IPS-18a (cell line): ENCODE data around the gene GLDN.

ENCODE experiments used
- H3K27ac ChIP-seq: one replicate; pipeline ENCODE4 v1.5.1; 2013; ENCODE audit warnings: low read length
- H3K27me3 ChIP-seq: one replicate; pipeline ENCODE4 v1.6.1; 2013; ENCODE audit warnings: mild to moderate bottlenecking, low read length; ENCODE audit not compliant: control insufficient read depth, insufficient read depth
- H3K36me3 ChIP-seq: one replicate; pipeline ENCODE4 v1.6.1; 2013; ENCODE audit warnings: low read depth, low read length; ENCODE audit not compliant: control insufficient read depth
- H3K4me1 ChIP-seq: one replicate; pipeline ENCODE4 v1.6.1; 2013; ENCODE audit warnings: low read depth, low read length; ENCODE audit not compliant: control insufficient read depth
- H3K4me3 ChIP-seq: one replicate; pipeline ENCODE4 v1.5.1; 2013; ENCODE audit warnings: low read length
- H3K9ac ChIP-seq: one replicate; pipeline ENCODE4 v1.6.1; 2013; ENCODE audit warnings: mild to moderate bottlenecking, low read length, moderate library complexity
- H3K9me3 ChIP-seq: one replicate; pipeline ENCODE4 v1.6.1; 2013; ENCODE audit warnings: low read depth, low read length; ENCODE audit not compliant: control insufficient read depth

Gene GLDN

DNA sequence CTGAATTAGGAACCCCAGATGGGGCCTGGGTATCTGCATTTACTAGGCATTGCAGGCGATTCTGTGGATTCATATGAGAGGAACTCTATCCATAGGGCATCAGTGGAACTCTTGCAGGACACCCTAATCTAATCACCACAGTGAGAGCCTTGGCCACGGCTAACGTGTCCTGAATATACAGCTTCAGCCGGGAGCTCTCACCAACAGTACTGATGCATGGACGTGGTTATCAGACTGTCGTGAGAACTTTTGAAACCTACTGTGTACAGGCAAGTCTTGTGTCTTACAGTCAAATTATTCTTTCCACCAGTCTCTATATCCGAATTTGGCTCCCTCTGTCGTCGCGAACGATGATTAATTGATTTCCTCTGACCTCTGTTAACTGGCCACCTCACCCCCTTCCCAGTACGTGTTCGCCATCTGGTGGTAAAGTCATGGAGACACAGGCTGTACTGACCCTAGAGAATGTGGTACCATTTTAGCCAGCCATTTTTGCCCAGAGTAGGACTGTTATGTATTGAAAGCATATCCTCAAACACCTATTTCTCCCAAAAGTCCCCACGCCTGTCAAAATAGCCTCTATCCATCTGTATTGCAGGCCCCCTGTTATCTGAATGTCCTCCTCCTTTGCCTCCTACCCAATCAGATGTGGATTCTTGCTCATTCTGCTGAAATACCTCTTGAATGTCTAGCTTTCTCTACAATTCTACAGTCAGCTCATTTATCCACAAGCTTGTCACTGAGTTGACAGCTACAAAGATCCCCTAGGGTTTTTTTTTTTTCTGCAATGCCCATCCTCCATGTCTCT lies 39.7 kb downstream of the GLDN start:
- Histone ChIP-seq H3K9me3 (no peaks in the 10 kb centered on the region), H3K36me3 (no peaks in the 10 kb centered on the region), H3K27ac (no peak overlapping the region), H3K4me1 (no peaks in the 10 kb centered on the region), H3K9ac (no peak overlapping the region), H3K4me3 (no peak overlapping the region), H3K27me3 (no peaks in the 10 kb centered on the region)

DNA sequence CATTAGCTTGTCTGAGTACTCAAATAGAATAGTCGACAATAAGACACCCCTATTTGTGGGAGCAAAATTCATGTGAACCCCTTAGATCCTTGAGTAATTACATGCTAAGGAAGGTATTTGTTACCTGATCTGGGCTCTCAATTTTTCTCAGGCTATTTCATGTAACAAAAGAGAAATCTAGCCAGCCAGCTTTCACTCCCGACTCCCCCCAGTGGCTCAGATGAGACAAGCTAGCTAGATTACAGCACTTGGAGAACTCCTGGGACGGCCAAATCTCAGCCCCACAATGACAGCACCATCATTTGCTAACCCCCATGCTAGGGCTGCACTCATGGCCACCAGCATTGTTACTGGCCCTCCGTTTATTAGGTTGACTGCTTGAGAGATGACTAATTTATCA lies 41.3 kb downstream of the GLDN start:
- Histone ChIP-seq H3K27me3 (no peaks in the 10 kb centered on the region), H3K9ac (no peak overlapping the region), H3K36me3 (no peaks in the 10 kb centered on the region), H3K4me3 (no peak overlapping the region), H3K4me1 (no peaks in the 10 kb centered on the region), H3K27ac (no peak overlapping the region), H3K9me3 (no peaks in the 10 kb centered on the region)

DNA sequence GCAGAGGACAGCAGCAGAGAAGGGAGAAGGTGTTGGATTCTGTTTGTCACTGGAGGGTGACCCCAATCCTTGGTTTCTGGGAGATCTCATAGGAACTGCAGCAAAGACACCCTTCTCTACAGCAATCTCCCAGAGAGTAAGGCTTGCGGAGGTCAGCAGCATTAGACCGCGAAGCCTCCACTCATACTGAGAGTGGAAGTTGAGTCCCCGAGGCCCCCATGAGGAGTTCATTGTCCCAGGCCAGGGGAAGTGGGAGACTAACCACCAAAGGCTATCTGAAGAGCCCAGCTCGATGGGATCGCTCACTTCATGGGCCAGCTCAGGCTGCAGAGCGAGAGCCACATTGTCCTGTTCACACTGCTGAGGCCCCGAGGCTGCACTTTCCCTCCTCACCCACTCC lies 44.6 kb downstream of the GLDN start:
- H3K27me3 ChIP-seq = no peaks in the 10 kb centered on the region
- H3K9ac ChIP-seq = no peak overlapping the region
- H3K4me3 ChIP-seq = no peak overlapping the region
- H3K36me3 ChIP-seq = no peaks in the 10 kb centered on the region
- peaks cover 7% of the 10 kb centered on the region for H3K4me1 ChIP-seq
- no peaks in the 10 kb centered on the region for H3K9me3 ChIP-seq
- H3K27ac ChIP-seq = no peak overlapping the region

- no peaks in the 10 kb centered on the region for H3K9me3 ChIP-seq
- H3K27me3 ChIP-seq = no peaks in the 10 kb centered on the region
- H3K9ac ChIP-seq = no peak overlapping the region
- H3K4me1 ChIP-seq = peaks cover 11% of the 10 kb centered on the region
- no peaks in the 10 kb centered on the region for H3K36me3 ChIP-seq
- H3K4me3 ChIP-seq = no peak overlapping the region
- no peak overlapping the region for H3K27ac ChIP-seq
Measured at GRCh38 chr15:51386486-51386885, 45.0 kb downstream of the GLDN start.

DNA sequence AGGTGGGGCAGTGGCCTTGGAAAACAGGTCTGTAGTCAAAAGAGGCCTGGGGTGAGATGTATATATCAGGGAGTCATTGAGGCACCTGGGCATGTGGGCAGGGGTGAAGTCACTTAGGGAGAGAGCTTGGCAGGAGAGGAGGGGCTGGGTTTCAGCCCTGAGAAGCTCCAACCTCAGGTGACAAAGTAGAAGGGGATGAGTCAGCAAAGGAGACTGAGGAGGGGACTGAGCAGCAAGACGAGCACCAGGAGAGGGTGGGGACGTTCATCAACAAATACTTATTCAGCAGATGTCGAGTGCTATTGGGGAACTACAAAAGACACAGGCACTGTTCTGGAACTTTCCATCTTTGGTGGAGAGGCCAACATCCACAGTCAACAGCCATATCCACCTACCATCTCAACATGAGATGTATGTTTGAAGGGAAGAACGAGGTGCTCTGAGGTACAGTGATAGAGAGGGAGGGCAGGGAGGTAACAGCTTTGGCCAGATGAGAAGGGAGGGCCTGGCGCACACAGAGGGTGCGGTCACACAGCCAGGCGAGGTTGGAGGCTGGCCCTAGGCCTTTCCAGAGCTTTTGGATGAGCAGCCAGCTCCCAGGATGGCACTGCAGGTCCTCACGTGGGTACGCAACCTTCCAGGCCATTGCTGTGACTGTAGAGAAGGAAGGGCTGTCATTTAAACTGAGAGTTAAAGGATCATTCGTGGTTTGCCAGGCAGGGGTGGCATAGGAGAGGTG lies 45.7 kb downstream of the GLDN start:
- no peak overlapping the region for H3K4me3 ChIP-seq
- H3K4me1 ChIP-seq = peaks cover 11% of the 10 kb centered on the region
- H3K36me3 ChIP-seq = no peaks in the 10 kb centered on the region
- H3K9me3 ChIP-seq = no peaks in the 10 kb centered on the region
- no peaks in the 10 kb centered on the region for H3K27me3 ChIP-seq
- no peak overlapping the region for H3K9ac ChIP-seq
- no peak overlapping the region for H3K27ac ChIP-seq

DNA sequence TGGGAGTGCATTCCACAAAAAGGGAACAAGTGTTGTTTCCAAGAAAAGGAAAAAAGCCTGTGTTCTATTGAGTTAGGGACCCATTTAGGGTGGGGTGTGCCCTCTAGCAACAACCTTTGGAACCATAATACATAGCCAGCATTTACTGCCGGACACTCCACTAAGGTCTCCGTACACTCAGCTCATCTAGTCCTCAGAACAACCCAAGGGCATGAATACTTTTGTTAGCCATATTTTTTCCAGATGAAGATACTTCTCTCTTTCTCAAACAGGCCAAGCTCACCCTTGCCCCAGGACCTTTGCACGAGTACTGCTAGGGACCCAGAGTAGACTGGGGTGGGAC lies 46.2 kb downstream of the GLDN start:
- Histone ChIP-seq H3K9ac (no peak overlapping the region), H3K27me3 (no peaks in the 10 kb centered on the region), H3K4me1 (peaks cover 11% of the 10 kb centered on the region)

DNA sequence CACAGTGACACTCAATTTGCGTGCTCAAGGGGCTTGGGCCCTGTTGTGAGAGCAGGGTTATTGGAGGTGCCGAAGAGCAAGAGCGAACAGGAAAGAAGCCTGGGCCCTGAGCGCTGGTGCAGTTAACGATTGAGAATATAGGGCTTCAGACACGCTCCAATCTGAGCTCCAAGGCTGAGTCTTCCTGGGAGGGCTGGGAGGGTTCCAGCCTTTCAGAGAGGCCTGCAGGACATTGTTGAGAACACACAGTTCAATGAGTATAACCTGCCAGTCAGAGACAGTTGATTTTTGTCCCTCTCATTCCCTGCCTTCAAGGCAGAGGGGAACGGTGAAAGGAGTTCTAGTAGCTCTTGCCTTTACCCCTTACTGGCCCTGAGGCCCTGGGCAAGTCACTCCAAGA lies 47.3 kb downstream of the GLDN start:
- H3K4me3 ChIP-seq = no peak overlapping the region
- no peaks in the 10 kb centered on the region for H3K36me3 ChIP-seq
- H3K9me3 ChIP-seq = no peaks in the 10 kb centered on the region
- H3K27me3 ChIP-seq = no peaks in the 10 kb centered on the region
- H3K27ac ChIP-seq = no peak overlapping the region
- peaks cover 14% of the 10 kb centered on the region for H3K4me1 ChIP-seq
- H3K9ac ChIP-seq = no peak overlapping the region

More for the DNA sequence above, 46.2 kb downstream of the GLDN start:
- Histone ChIP-seq H3K36me3 (no peaks in the 10 kb centered on the region), H3K27ac (no peak overlapping the region), H3K9me3 (no peaks in the 10 kb centered on the region), H3K4me3 (no peak overlapping the region)

GRCh38 chr15:51390241-51390965 lies 48.9 kb downstream of the GLDN start:
- H3K9me3 ChIP-seq = no peaks in the 10 kb centered on the region
- no peak overlapping the region for H3K9ac ChIP-seq
- H3K4me1 ChIP-seq = peaks cover 16% of the 10 kb centered on the region
- no peak overlapping the region for H3K27ac ChIP-seq
- H3K27me3 ChIP-seq = no peaks in the 10 kb centered on the region
- H3K36me3 ChIP-seq = no peaks in the 10 kb centered on the region
- no peak overlapping the region for H3K4me3 ChIP-seq

GRCh38 chr15:51390966-51391422 lies 49.5 kb downstream of the GLDN start:
- H3K9ac ChIP-seq = no peak overlapping the region
- no peaks in the 10 kb centered on the region for H3K27me3 ChIP-seq
- H3K4me1 ChIP-seq = peaks cover 16% of the 10 kb centered on the region
- no peak overlapping the region for H3K4me3 ChIP-seq
- H3K9me3 ChIP-seq = no peaks in the 10 kb centered on the region
- H3K27ac ChIP-seq = no peak overlapping the region
- no peaks in the 10 kb centered on the region for H3K36me3 ChIP-seq

DNA sequence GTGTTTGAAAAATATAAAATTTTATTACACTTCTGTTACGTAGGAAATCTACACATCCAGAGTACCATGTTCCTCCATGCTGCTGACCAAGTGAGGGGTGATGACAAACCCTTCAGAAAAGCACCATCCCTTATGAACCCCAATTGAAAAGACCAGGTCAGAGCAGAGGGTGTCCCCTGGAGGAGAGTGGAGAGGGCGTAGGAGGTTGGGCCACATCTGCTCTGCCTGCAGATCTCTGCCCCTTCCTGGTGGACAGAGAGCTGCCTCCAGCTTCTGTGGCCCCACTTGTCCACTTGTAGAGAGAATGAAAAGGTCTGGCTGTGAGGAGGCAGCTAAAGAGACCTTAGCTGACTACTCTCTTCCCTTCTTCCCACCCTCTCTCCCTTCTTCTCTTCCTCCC lies 55.5 kb downstream of the GLDN start:
- peaks cover 11% of the 10 kb centered on the region for H3K4me1 ChIP-seq
- no peaks in the 10 kb centered on the region for H3K9me3 ChIP-seq
- no peak overlapping the region for H3K27ac ChIP-seq
- H3K36me3 ChIP-seq = no peaks in the 10 kb centered on the region
- no peak overlapping the region for H3K4me3 ChIP-seq
- H3K27me3 ChIP-seq = no peaks in the 10 kb centered on the region
- no peak overlapping the region for H3K9ac ChIP-seq

DNA sequence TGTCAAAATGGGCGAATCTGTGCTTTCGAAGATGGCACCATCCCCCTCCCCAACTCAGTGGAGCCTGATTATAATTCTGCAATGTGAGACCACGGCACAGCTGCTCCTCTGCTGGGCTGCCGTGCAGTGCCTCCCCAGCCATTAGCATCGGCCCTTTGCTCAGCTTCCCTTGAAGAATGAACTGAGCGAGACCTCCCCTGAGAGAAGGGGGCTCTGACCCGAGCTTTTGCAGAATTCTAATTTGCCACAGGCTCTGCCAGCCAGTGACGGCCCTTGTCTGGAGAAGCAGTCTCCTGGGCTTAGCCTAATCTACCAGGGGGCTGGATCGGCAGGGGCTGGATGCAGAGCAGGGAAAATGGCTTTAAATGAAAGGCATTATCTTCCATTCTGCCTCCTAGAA lies 57.2 kb downstream of the GLDN start:
- Histone ChIP-seq H3K9ac (no peak overlapping the region), H3K4me1 (peaks cover 12% of the 10 kb centered on the region), H3K4me3 (no peak overlapping the region), H3K36me3 (no peaks in the 10 kb centered on the region), H3K27me3 (no peaks in the 10 kb centered on the region), H3K9me3 (no peaks in the 10 kb centered on the region), H3K27ac (no peak overlapping the region)
